Measurements from ENCODE around the gene GUCD1.

GRCh38 chr22:24584166-24584790 lies 29.3 kb upstream of the GUCD1 start:
- TF ChIP-seq GATA2 (IDR thresholded peaks at IDR 0.05; ENCODE audit: low read depth, low read length) (no peak; the same call in 1 of the 2 replicates), GATA3 (IDR thresholded peaks at IDR 0.05; ENCODE audit: low read depth, low read length) (no peak)

Measured in SH-SY5Y (cell line).